HepG2 (cell line): Measurements from ENCODE around the gene STK39. TPM values are rescaled to one million over a fixed set of nuclear protein-coding genes. Genes with fewer than 3 reads are reported as not detected.

Source experiments
- ATF4 ChIP-seq, 2 experiments: fragments of 450-650 bp in 1 of 2; sonication (generic) in 1 of 2; formaldehyde crosslinking; IDR thresholded peaks; 2 replicates each; pipeline versions ENCODE4 v1.5.0 to v1.8.0; 2020 to 2022; ENCODE audit warnings: mild to moderate bottlenecking in 1 of 2, missing genetic modification reagents in 1 of 2
- CEBPG ChIP-seq: IDR thresholded peaks from 2 replicates; pipeline ENCODE4 v1.6.1; 2016
- CERS6 ChIP-seq: sonication (generic); formaldehyde crosslinking; IDR thresholded peaks from 2 replicates; pipeline ENCODE4 v1.5.0; 2020; ENCODE audit warnings: missing genetic modification reagents
- ELF1 ChIP-seq: sonication (generic); formaldehyde crosslinking; IDR thresholded peaks from 2 replicates; pipeline ENCODE4 v1.4.0; 2020; ENCODE audit warnings: missing genetic modification reagents
- ELK4 ChIP-seq: sonication (generic); formaldehyde crosslinking; IDR thresholded peaks from 2 replicates; pipeline ENCODE4 v1.9.0; 2021; ENCODE audit warnings: missing genetic modification reagents, borderline replicate concordance
- GLI4 ChIP-seq: sonication (generic); formaldehyde crosslinking; IDR thresholded peaks from 2 replicates; pipeline ENCODE4 v1.5.1; 2020; ENCODE audit warnings: missing genetic modification reagents, mild to moderate bottlenecking, moderate library complexity, borderline replicate concordance
- HIC2 ChIP-seq: sonication (generic); formaldehyde crosslinking; IDR thresholded peaks from 2 replicates; pipeline ENCODE4 v1.9.0; 2022; ENCODE audit warnings: low read depth, missing genetic modification reagents
- NFE2L2 ChIP-seq: fragments of 150-350 bp; IDR thresholded peaks from 2 replicates; pipeline ENCODE4 v1.6.1; 2014; ENCODE audit warnings: low read length
- SAP130 ChIP-seq: IDR thresholded peaks from 2 replicates; pipeline ENCODE4 v1.6.1; 2016; ENCODE audit warnings: low read depth
- TFDP1 ChIP-seq: IDR thresholded peaks from 2 replicates; pipeline ENCODE4 v1.6.1; 2016; ENCODE audit warnings: missing compliant biosample characterization, missing genetic modification reagents, borderline replicate concordance
- U2AF2 ChIP-seq: fragments of 200-400 bp; formaldehyde crosslinking; IDR thresholded peaks from 2 replicates; pipeline ENCODE4 v1.6.1; 2017; ENCODE audit warnings: low read depth, mild to moderate bottlenecking, low read length
- ZBTB20 ChIP-seq: sonication (generic); formaldehyde crosslinking; IDR thresholded peaks from 2 replicates; pipeline ENCODE4 v1.8.1; 2023; ENCODE audit warnings: missing genetic modification reagents, low read depth, mild to moderate bottlenecking, borderline replicate concordance
- ZBTB26 ChIP-seq: IDR thresholded peaks from 2 replicates; pipeline ENCODE4 v1.6.1; 2016; ENCODE audit warnings: missing compliant biosample characterization, missing genetic modification reagents, borderline replicate concordance
- ZBTB7B ChIP-seq: sonication (generic); formaldehyde crosslinking; IDR thresholded peaks from 2 replicates; pipeline ENCODE4 v1.4.0; 2020; ENCODE audit warnings: missing genetic modification reagents
- ZNF251 ChIP-seq: sonication (generic); formaldehyde crosslinking; IDR thresholded peaks from 2 replicates; pipeline ENCODE4 v1.9.0; 2021; ENCODE audit warnings: mild to moderate bottlenecking, missing genetic modification reagents
- ZNF326 ChIP-seq: sonication (generic); formaldehyde crosslinking; IDR thresholded peaks from 2 replicates; pipeline ENCODE4 v1.4.0; 2020; ENCODE audit warnings: missing genetic modification reagents, borderline replicate concordance
- ZNF350 ChIP-seq: sonication (generic); formaldehyde crosslinking; IDR thresholded peaks from 2 replicates; pipeline ENCODE4 v1.4.0; 2020; ENCODE audit warnings: mild to moderate bottlenecking, low read depth, missing genetic modification reagents, borderline replicate concordance
- ZNF703 ChIP-seq: sonication (generic); formaldehyde crosslinking; IDR thresholded peaks from 2 replicates; pipeline ENCODE4 v1.5.1; 2020; ENCODE audit warnings: missing genetic modification reagents, mild to moderate bottlenecking, moderate library complexity, borderline replicate concordance
- ZNF740 ChIP-seq: sonication (generic); formaldehyde crosslinking; IDR thresholded peaks from 2 replicates; pipeline ENCODE4 v1.4.0; 2020; ENCODE audit warnings: missing genetic modification reagents
- ZNF761 ChIP-seq: sonication (generic); formaldehyde crosslinking; conservative IDR thresholded peaks from 2 replicates; pipeline ENCODE4 v1.4.0; 2020; ENCODE audit warnings: mild to moderate bottlenecking, missing genetic modification reagents
- polyA plus RNA-seq, 8 experiments: library from polyadenylated mRNA; depleted of rRNA in 3 of 8; stranded (reverse) in 7 of 8; unstranded in 1 of 8; fragments of >200 nt; fragmentation: Illumina TruSeq in 4 of 8; extraction: Trizol in 4 of 8; gene quantifications; 2 replicates each; pipeline versions ENCODE4 v1.2.1 to v1.2.3, GENCODE V29; 2011 to 2016; ENCODE audit warnings: low read depth in 4 of 8, missing spikeins in 1 of 8, mixed read lengths in 1 of 8; ENCODE audit not compliant: insufficient read depth in 1 of 8
- total RNA-seq, 5 experiments: library from RNA; depleted of rRNA; stranded (reverse); fragments of >200 nt; fragmentation: Illumina TruSeq; extraction: Trizol; gene quantifications; 2 replicates each; pipeline ENCODE4 v1.2.3, GENCODE V29; 2016; ENCODE audit warnings: low read depth in 1 of 5

STK39 gene
- total and polyA plus RNA-seq, 2 of the 13 experiments (the other 11 are each of a cell fraction or from before 2014, with no cell fraction given): 27.3 to 38.4 TPM

- TF ChIP-seq HIC2 (CRISPR knock-in tag) (no peak), U2AF2 (no peak), ZNF703 (CRISPR knock-in tag) (no peak), ZNF326 (CRISPR knock-in tag) (no peak), ZBTB26 (CRISPR knock-in tag) (0 out of 2 replicates have a peak, but pooled peaks have one; percentile 10), SAP130 (CRISPR knock-in tag) (peak; percentile 63), ZBTB20 (CRISPR knock-in tag) (peak; percentile 71; the same call in 1 of the 2 replicates), ELK4 (no peak), ZNF251 (CRISPR knock-in tag) (no peak), ZNF761 (CRISPR knock-in tag) (0 out of 2 replicates have a peak, but pooled peaks have one; percentile 27), ZNF740 (CRISPR knock-in tag) (no peak), ZBTB7B (CRISPR knock-in tag) (peak; percentile 87), ATF4 (CRISPR knock-in tag; IDR thresholded peaks at IDR 0.05) (peak in 1 of 2 experiments; percentile 76; a peak in 2 of 4 replicates), TFDP1 (CRISPR knock-in tag) (no peak), ELF1 (0 out of 2 replicates have a peak, but pooled peaks have one; percentile 15), GLI4 (CRISPR knock-in tag) (no peak), CERS6 (CRISPR knock-in tag) (no peak), NFE2L2 (no peak), ZNF350 (CRISPR knock-in tag) (no peak), CEBPG (CRISPR knock-in tag) (peak; percentile 95)
Observed at GRCh38 chr2:168191955-168192785, 55.2 kb downstream of the STK39 start (continued).
